ENCODE measurements around the gene SPTSSA. TPM values are rescaled to one million over a fixed set of nuclear protein-coding genes. Genes with fewer than 3 reads are reported as not detected.

Gene SPTSSA
- polyA plus RNA-seq, 1 of the 3 experiments (the other 2 are of a cell fraction), result 39.5 TPM

DNA sequence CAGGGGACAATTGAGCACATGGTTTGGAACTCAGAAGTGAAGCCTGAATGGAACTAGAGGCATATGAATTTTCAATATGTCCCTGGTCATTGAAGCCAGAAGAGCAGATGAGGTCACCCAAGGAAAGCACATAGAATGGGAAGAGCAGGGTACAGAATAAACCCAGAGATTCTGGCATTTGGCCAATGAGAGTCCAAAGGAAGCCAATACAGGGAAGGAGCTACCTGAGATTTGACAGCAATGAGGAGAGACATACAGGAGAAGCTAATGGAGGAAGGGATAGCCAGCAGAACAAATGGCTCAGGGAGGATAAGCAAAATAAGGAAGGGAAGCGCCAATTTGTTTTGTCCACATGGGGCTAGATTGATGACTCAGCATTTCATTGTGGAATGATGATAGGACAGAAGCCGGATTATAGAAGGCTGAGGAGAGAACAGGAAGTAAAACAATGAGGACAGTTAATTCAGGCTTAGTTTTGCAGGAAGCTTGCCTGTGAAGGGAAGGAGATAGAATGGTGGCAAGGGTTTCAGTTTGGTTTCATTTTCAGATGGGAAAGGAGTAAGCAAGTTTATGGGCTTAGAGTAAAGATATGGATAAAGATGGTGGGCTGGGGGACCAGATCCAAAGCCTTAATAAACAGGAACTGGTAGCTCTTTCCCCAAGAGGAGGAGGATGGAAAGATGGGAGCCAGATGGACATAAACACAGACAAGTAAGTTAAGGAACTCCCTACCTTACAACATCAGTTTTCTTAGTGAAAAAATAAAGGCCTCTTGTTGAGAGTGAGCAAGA, 3.2 kb upstream of the SPTSSA start:
- peaks cover 5% of the 10 kb centered on the region; the same call in 1 of the 2 replicates for H4K20me1 ChIP-seq (ENCODE audit: insufficient read depth)
- peaks cover 8 to 13% of the 10 kb centered on the region in 2 experiments; a peak in 3 of 4 replicates for H3K4me1 ChIP-seq (ENCODE audit: control insufficient read depth in 1 of 2, insufficient read depth in 2 of 2, low read depth in 1 of 2, low read length in 1 of 2)
- H3K27ac ChIP-seq (ENCODE audit: low read depth in 2 of 2, low read length in 1 of 2), result no peak overlapping the region
- WGBS (ENCODE audit: low lambda C conversion rate), result 94% methylated on average over 2 of the region's 2 CpGs
- no peaks in the 10 kb centered on the region for H3K9me3 ChIP-seq
- no peaks in the 10 kb centered on the region for H3F3A ChIP-seq (replicated peaks; ENCODE audit: insufficient read depth)
- no peak overlapping the region for H3K9ac ChIP-seq
- H3K27me3 ChIP-seq (ENCODE audit: insufficient read depth), result no peaks in the 10 kb centered on the region
- CTCF ChIA-PET, result interaction anchor here (1.0 to 1.5 kb wide), 2 partner anchors 12 to 158 kb away, joined by 3 to 4 read pairs; no protein-coding TSS in a partner anchor
- no peak for DNase-seq
- no peaks in the 10 kb centered on the region for H3K36me3 ChIP-seq (replicated peaks in 1 of 2; ENCODE audit: control insufficient read depth in 1 of 2, insufficient read depth in 2 of 2, low read length in 1 of 2)
- H2AFZ ChIP-seq (ENCODE audit: low read depth), result peak overlapping the region; percentile 56
- peaks cover 14% of the 10 kb centered on the region for H3K79me2 ChIP-seq (ENCODE audit: insufficient read depth)
- no peak for TF ChIP-seq SIN3A (IDR thresholded peaks at IDR 0.05; ENCODE audit: borderline replicate concordance, low read depth, low read length)
- no peak for TF ChIP-seq RFX5 (IDR thresholded peaks at IDR 0.05; ENCODE audit: low read length)
- TF ChIP-seq, protein P1, sequence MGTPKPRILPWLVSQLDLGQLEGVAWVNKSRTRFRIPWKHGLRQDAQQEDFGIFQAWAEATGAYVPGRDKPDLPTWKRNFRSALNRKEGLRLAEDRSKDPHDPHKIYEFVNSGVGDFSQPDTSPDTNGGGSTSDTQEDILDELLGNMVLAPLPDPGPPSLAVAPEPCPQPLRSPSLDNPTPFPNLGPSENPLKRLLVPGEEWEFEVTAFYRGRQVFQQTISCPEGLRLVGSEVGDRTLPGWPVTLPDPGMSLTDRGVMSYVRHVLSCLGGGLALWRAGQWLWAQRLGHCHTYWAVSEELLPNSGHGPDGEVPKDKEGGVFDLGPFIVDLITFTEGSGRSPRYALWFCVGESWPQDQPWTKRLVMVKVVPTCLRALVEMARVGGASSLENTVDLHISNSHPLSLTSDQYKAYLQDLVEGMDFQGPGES (IDR thresholded peaks at IDR 0.05; ENCODE audit: low read depth, low read length), result no peak
- 0 out of 2 replicates have a peak, but pooled peaks have one; percentile 5 for TF ChIP-seq NFIC (IDR thresholded peaks at IDR 0.05; ENCODE audit: borderline replicate concordance)
- no peaks in the 10 kb centered on the region for H3K9me2 ChIP-seq
- POLR2A ChIA-PET, result no interaction called here
- H3K4me2 ChIP-seq, result 0 out of 2 replicates have a peak overlapping the region, but pooled peaks have one; percentile 22
- H3K4me3 ChIP-seq (ENCODE audit: low read depth in 2 of 2, low read length in 1 of 2), result no peak overlapping the region; a peak in 1 of 4 replicates

DNA sequence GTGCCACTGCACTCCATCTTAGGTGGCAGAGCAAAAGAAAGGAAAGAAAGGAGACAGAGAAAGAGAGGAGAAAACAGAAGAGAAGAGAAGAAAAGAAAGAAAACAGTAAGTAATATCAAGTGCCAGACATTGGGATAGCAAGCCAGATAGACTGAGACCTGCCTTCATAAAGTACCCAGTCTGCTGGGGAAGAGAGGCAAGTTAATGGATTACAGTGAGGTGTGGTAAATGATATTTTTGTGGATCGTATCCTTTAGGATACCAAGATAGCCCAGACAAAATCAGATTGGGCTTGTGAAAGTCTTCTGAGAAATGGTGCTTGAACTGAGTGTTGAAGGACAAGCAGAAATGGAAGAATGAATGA, 1.5 kb upstream of the SPTSSA start:
- peaks cover 14% of the 10 kb centered on the region; the same call in 1 of the 2 replicates for H4K20me1 ChIP-seq (ENCODE audit: insufficient read depth)
- 89% methylated on average over 1 of the region's 1 CpG for WGBS (ENCODE audit: low lambda C conversion rate)
- H3K27me3 ChIP-seq (ENCODE audit: insufficient read depth), result no peaks in the 10 kb centered on the region
- H3K79me2 ChIP-seq (ENCODE audit: insufficient read depth), result peaks cover 31% of the 10 kb centered on the region
- H3K36me3 ChIP-seq (replicated peaks in 1 of 2; ENCODE audit: control insufficient read depth in 1 of 2, insufficient read depth in 2 of 2, low read length in 1 of 2), result no peaks in the 10 kb centered on the region
- H3K4me2 ChIP-seq, result peak overlapping the region; percentile 83; the same call in 1 of the 2 replicates
- peaks cover 6 to 22% of the 10 kb centered on the region in 2 experiments; a peak in 3 of 4 replicates for H3K4me1 ChIP-seq (ENCODE audit: control insufficient read depth in 1 of 2, insufficient read depth in 2 of 2, low read depth in 1 of 2, low read length in 1 of 2)
- H3K9me3 ChIP-seq, result no peaks in the 10 kb centered on the region
- no peak overlapping the region for H3K27ac ChIP-seq (ENCODE audit: low read depth in 2 of 2, low read length in 1 of 2)
- H2AFZ ChIP-seq (ENCODE audit: low read depth), result no peak overlapping the region
- H3F3A ChIP-seq (replicated peaks; ENCODE audit: insufficient read depth), result no peaks in the 10 kb centered on the region
- H3K9me2 ChIP-seq, result no peaks in the 10 kb centered on the region
- ChIA-PET POLR2A (no interaction called here), CTCF (interaction anchor here (0.7 kb wide), 1 partner anchor 132 kb away, joined by 5 read pairs; no protein-coding TSS in a partner anchor)
- DNase-seq, result no peak
- H3K9ac ChIP-seq, result no peak overlapping the region
- no peak for TF ChIP-seq TAF1 (IDR thresholded peaks at IDR 0.05; ENCODE audit: borderline replicate concordance, low read depth, low read length)
- TF ChIP-seq, protein P1 (IDR thresholded peaks at IDR 0.05; ENCODE audit: low read depth, low read length), result no peak
- TF ChIP-seq, protein P2, sequence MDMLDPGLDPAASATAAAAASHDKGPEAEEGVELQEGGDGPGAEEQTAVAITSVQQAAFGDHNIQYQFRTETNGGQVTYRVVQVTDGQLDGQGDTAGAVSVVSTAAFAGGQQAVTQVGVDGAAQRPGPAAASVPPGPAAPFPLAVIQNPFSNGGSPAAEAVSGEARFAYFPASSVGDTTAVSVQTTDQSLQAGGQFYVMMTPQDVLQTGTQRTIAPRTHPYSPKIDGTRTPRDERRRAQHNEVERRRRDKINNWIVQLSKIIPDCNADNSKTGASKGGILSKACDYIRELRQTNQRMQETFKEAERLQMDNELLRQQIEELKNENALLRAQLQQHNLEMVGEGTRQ (IDR thresholded peaks at IDR 0.05; ENCODE audit: borderline replicate concordance, low read depth, low read length), result no peak
- TF ChIP-seq RXRA (IDR thresholded peaks at IDR 0.05; ENCODE audit: borderline replicate concordance, low read depth), result no peak
- no peak for TF ChIP-seq ZBTB33 (IDR thresholded peaks at IDR 0.05; ENCODE audit: borderline replicate concordance, low read depth)
- no peak overlapping the region for H3K4me3 ChIP-seq (ENCODE audit: low read depth in 2 of 2, low read length in 1 of 2)

Measured in SK-N-SH (cell line).